GM18507 (cell line): ENCODE results near the gene GART.
"Not testable (repeated sequence)": the region's sequence is repeated elsewhere in the genome, so short reads cannot be mapped to it uniquely, and the experiment has no call there.

Experiments
- DNase-seq: peaks from one replicate; pipeline ENCODE4 v3.0.0; 2011; ENCODE audit warnings: low read depth; ENCODE audit not compliant: insufficient read length; ENCODE audit errors: extremely low spot score
- FAIRE-seq: peaks from 2 replicates; lab custom pipeline; 2011; peaks lifted over from hg19 to GRCh38; lab: Jason Lieb, UNC

Gene GART

DNA sequence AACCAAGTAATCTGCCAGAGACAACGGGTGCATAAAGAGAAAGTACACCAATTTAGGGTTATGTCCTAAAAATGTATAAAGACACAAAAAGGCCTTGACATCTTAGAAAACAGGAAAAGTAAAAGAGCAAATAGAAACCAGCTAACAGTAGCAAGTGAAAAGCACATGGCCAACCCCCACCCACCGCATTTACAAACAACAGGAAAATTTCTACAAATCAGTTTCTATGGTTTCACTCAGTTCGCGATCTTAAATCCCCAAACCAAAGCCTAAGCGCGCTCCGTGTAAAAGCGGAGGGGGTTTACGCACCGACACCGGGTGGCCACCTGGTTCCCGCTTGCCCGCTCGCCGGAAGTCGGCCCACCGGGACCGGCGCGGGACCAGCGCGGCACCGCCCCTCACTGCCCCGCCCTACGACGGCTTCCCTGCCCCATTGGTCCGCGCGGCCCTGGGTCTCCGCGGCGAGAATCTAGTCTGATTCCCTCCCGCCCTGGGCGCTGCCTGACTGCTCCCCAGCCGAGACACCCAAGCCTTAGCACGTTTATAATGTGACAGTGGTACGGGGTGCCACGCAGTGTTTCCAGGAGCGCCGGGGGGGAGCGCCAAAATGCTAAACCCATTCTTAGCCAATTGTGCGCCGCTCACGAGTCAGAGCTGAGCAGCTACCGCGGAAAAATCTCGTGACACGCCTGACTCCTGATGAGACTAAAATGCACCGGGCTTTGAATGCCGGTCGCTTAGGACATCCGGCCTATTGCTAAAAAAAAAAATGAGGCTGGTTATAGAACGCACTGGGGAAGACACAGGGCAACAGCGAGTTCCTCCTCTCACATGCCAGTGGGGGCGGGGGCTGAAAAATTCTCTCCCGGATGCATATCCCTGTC is at the start of gene GART:
Gene GART (minus strand): TSS at position 362 of the 884 bp plus-strand sequence. CDS start 2,802 bp downstream, outside the sequence.
- FAIRE-seq (peak; percentile 78), DNase-seq (peak; percentile 67)

DNA sequence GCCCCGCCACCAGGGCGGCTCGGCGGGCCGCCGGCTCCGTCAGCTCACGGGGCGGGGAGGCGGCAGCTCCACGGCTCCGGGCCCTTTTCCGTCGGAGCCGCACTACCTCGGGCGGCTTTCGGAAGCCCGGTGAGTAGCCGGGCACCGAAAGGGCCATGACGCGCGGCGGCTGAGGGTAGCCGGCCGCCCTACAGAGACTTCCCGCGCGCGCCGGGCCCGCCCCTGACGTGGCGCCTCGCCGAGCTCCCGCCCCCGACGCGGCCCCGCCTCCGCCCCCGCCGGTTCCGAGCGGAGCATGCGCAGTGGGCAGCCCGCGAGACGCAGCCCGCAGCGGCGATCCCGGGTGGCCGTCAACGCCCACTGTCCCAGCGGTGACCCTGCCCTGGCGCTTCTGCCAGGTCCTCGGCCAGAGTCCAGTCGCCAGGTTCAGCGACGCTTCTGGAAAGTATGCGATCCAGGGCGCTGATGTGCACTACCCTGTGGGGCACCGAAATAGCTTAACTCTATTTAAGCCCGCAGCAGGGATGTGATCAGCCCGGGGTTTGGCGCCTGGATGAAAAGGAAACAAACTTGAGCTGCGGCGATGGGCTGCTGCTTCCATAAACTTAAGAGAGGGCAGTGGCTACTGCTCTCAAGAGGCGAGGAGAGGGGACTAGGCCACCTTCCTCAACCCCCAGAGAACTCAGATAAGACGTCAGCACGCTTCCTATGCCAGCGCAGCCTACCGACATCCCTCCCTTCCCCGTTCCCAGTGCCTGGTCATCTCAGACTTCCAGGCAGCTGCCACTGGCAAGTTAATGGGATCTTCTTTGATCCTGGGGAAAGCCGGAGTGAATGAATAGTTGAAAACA is 46.8 kb upstream of the GART start, which contains the start of gene DONSON:
Gene DONSON (minus strand): TSS at position 200 of the 851 bp plus-strand sequence. CDS start 43 bp downstream, at position 157.
- FAIRE-seq (peak; percentile 84), DNase-seq (peak; percentile 97)

- FAIRE-seq: no peak
- peak; percentile 11 for DNase-seq
These were observed 46.0 kb upstream of the GART start for GRCh38 chr21:33587792-33588484.

DNA sequence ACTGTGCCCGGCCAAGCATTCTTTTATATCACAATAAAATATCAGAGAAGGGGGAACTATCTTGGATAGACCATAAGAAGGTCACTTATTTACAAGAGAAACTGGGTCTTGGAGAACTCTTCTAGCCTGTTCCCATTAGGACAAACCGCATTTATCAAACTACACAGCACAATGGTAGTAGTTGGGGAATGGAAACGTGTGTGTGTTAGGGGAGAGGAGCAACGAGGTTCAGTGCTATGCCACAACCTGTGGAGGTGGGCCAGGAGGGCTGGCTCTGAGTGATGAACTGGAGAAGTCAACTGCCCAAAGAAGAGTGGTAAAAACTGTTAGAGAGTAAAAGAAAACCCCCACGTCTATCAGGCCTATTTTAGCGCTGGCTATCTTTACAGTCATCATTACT is 45.0 kb upstream of the GART start:
- FAIRE-seq (no peak), DNase-seq (no peak)

DNA sequence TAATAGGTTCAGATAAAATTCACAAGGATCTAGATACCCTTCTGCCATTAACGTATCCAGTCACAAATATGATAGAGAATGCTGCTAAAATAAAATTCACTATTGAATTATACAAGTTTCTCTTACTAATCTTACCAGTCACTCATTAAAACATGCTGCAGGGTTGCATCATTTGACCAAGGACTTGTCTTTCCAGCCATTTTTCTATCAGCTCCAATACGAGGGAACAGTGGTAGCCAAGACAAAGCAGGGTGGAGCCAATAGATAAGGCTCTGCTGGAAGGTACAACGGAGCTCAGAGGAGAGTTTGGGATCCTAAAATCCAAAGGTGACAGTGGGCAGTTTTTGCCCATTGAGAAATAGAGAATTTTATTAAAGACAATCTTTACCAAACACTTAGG is 42.5 kb upstream of the GART start:
- DNase-seq (no peak), FAIRE-seq (no peak)

- FAIRE-seq: no peak
- DNase-seq: no peak
These were observed 37.1 kb upstream of the GART start for GRCh38 chr21:33578959-33579542.

DNA sequence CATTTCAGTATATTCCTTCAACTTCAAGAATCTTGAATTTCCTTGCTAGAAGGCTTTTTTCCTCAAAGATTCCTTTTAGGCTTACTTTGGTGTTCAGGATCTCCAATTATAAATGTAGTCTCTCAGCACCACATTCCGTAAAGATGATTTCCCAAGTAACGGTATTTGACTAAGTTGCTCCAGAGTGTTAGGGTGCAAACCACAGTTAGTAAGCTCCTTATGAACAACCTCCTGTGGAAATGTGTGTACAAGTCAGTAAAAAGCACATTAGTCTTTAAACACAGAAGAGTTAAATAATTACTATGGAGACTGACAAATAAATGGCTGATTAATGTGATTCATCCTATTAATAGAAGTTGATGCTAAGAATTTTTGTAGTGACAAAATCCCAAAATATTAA is 36.3 kb upstream of the GART start:
- DNase-seq (no peak), FAIRE-seq (no peak)

DNA sequence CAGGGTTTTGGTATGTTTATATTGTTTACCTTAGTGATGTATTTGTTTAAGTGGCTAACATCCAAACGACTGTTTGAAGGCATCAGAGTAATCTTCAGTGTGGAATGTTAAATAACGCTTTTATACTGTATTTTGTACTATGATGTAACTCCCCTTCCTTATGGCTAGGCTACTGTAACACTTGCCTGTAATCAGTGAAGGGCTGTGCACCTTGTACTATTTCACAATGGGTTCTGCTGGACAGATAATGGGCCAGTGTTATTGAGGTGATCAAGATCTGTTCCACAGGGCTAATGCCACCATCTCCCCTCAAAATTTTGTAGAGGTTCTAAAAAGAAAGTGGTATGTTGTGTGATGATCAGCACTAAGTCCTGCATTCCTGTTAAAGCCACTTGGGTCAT is 34.8 kb upstream of the GART start:
- FAIRE-seq, DNase-seq: not testable (repeated sequence)

- DNase-seq (no peak), FAIRE-seq (no peak)
These were observed 30.4 kb upstream of the GART start for GRCh38 chr21:33572350-33572749.

DNA sequence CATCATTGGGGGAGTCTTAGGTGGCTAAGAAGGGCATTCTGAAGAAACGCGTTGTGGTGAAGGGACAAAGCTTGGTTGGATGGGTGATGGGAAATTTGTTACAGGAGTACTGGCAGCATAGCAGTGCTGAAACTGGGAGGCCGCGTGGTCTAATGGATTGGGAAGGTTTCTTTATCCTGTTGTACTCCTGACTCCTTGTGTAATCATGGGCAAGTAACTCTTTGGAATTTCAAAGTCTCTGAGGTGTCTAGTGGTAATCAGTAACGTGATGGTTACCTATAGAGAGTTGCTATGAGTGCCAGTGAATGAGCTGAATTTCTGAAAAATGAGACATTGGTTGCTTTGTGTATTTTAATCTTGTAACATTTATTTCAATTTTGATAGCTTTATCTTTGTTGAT is 28.1 kb upstream of the GART start:
- FAIRE-seq: no peak
- DNase-seq: no peak

GRCh38 chr21:33568448-33568847 is 26.5 kb upstream of the GART start:
- DNase-seq (no peak), FAIRE-seq (no peak)

GRCh38 chr21:33567914-33568313 is 26.0 kb upstream of the GART start:
- FAIRE-seq (no peak), DNase-seq (no peak)

- no peak for FAIRE-seq
- no peak for DNase-seq
These were observed 24.6 kb upstream of the GART start for GRCh38 chr21:33566514-33566913.

GRCh38 chr21:33562389-33562788 is 20.5 kb upstream of the GART start:
- DNase-seq: no peak
- no peak for FAIRE-seq

GRCh38 chr21:33561373-33561772 is 19.5 kb upstream of the GART start:
- no peak for FAIRE-seq
- DNase-seq: no peak

DNA sequence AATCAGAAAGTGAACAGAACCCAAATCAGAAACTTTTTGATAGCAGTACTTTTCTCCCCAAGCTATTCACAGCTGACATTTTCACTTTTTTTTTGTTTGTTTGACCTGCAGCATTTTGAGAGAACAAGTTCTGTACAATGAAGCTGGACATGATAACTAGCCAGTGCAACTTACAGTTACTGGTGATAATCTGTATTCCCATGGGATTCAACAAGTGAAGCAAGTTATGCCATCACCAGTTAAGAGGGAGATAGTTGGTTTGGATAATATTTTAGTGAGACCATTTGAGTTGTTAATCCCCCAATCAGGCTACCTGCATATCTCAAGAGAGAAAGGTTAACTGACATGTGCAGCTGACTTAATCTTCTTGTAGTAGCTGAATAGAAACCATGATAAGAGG is 19.0 kb upstream of the GART start:
- FAIRE-seq (no peak), DNase-seq (no peak)

DNA sequence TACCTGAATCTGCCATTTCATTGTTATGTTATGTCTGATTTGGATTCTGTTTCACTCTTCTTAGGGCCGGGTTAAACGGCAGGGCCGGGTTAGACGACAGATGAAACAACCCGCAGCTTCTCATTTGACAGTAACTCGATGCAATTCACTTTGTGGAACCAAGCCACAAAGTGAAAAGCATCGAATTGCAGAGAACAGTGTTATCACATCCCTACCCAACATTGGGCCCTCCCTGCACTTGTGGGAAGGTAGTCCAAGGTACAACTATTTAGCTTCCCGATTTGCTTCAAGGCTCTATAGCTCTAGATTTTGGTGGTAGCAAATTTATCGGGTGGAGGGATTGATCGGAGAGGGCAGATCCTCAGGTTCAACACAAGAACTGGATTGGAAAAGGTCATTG is 17.9 kb upstream of the GART start:
- no peak for DNase-seq
- FAIRE-seq: no peak

- FAIRE-seq: no peak
- DNase-seq: no peak
These were observed 17.0 kb upstream of the GART start for GRCh38 chr21:33558777-33559421.

DNA sequence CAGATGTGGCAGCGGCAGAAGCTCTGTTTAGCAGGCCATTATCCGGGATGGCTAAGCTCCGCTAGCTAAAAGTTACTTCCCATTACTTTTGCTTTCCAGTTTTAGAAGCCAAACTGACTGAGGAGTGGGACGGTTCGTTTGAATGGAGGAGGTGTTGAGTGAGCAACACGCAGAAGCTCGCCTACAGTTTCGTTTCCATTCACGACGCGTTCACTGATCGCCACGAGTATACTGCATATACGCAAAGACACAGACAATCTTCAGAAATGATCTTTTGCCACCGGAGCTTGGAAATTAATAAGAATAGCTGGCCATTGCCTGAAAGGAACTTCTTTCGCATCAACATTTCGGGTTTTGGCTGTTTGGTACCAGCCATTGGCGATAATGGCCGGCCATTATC is 15.5 kb upstream of the GART start:
- FAIRE-seq: no peak
- DNase-seq: no peak
